NCI-H510A treated with DMSO at 0.1 percent for 48 hours (cell line): Measurements from ENCODE around the gene LEKR1.

ENCODE experiments used
- DNase-seq: peaks from one replicate; lab custom pipeline; 2025; lab: John Stamatoyannopoulos, UW

The LEKR1 gene

GRCh38 chr3:157081626-157082210, 255.6 kb downstream of the LEKR1 start:
- no peak for DNase-seq

DNA sequence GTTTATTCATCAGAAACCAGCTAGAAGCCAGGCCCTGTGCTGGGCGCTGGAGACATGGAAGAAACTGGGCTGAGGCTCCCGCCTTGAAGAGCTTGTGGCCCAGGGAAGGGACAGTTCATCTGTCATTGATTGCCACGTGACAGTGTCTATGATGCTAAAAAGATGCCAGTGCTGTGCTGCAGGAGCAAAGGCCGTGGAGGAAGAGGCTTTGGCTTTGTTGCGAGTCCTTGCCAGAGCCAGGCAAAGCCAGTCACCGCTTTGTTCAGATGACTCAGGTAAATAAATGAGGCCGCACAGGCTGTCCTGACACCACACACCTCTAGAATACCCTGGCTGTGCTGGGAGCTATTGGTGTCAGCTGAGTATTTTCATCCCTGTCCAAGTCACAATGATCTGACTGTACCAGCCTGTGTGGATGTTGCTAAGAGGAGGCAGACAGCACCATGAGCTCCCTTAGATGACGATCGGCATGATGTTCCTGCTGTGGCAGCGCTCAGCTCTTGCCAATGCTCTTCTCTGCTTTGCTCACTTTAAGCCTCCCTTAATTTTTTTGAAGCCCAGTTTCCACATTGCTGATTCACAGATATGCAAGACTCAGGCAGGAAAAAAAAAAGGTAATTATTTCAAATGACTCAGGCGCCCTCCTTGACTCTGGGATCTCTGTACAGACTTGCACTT, 256.3 kb downstream of the LEKR1 start:
- no peak for DNase-seq

GRCh38 chr3:157083824-157084223, 257.7 kb downstream of the LEKR1 start:
- no peak for DNase-seq

DNA sequence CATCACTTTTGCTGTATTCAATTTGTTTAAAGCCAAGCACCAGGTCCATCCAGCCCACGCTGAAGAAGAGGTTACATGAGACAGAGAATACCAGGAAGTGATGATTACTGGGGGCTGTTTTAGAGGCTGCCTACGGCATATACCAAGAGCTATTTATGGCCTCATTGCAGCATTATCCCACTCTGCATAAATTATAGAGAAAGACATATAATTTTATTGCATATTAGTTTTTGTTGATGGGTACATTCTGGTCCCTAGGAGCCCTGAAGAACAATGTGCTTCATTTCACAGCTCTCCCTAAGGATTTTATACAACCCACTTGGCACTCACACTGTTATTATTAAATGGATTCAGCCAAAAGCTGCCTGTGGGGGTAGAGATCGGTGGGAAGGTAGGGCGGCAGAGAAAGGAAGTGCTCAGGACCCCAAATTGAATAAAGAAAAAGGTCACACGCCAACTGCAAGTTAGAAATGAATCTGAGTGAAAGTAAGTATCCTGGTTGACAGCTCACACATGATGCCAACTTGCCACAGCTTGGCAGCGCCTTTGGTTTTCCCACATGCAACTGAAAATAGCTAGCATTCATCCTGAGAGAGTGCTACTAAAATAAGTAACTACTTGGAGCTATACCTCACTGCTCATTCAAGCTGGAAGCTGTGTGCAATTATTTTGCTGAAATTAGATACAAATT, 260.1 kb downstream of the LEKR1 start:
- no peak for DNase-seq

DNA sequence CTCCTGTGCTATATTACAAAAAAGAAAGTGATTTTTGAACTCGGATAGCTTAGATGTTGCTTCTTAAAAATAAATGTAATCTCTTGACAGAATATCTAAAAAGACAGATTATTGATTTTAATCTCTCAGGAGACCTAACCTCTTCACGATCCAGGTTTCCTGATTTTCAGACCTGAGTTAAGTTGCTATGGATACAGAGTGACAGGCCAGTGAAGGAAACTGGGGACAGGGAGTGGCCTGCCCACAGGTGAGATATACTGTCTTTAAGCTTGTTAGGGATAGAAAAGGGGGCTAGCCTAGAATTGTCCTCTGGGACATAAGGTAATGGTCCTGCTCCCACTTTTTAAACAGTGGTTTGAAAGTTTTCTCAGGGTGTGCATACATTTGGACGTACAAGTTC, 260.6 kb downstream of the LEKR1 start:
- no peak for DNase-seq

DNA sequence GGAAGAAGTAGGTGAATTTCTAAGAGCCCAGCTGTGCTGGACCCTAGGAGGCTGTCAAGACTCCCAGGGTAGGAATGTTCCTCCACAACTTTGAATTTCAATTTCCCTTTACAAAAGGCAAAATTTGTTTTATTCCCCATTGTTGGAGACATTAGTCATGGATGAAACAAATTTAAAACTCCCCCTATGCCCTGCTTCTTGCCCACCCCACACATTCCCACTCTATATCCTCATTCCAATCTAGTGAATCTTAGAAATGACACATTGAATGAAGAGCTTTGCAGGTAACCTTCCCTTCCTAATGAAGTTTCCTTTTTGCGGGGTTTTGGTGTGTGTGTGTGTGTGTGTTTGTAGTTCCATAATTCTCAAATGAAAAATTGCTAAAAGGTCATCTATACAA, 261.2 kb downstream of the LEKR1 start:
- DNase-seq, result no peak

GRCh38 chr3:157087780-157088600, 261.8 kb downstream of the LEKR1 start:
- no peak for DNase-seq

GRCh38 chr3:157088601-157089454, 262.7 kb downstream of the LEKR1 start:
- DNase-seq, result no peak

DNA sequence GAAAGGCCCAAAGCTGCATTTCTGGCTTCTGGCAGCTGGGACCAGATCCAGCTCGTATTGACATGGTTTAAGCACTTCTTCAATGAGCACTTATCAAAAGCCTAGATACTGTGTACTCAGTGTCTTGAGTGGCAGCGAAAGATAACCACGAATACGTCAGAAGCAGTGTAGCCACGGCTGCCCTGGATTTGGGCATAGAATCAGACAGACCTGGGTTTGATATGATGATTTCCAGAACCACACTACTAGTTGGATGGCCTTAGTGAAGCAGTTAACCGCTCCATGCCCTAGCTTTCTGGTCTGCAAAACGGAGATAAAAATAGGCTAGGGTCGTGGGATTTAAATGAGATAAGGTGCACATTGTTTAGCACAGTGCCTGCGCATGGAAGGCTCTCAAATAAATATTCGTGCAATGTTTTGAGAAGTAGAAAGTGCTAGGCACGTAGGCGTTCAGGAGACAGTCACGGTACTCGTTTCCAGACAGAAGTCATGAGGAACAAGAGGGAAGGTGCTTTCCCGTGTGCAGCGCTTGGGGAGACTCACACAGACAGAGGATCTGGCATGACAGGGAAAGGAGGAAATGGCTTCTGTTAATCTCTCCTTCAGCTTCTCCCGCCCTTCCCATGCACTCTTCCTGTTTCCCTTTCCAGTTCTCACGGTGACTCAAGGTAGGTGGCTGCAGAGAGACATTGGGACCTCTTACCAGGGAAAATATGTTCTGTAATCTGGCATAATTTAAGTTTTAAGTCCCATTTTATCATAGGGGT, 263.5 kb downstream of the LEKR1 start:
- no peak for DNase-seq

DNA sequence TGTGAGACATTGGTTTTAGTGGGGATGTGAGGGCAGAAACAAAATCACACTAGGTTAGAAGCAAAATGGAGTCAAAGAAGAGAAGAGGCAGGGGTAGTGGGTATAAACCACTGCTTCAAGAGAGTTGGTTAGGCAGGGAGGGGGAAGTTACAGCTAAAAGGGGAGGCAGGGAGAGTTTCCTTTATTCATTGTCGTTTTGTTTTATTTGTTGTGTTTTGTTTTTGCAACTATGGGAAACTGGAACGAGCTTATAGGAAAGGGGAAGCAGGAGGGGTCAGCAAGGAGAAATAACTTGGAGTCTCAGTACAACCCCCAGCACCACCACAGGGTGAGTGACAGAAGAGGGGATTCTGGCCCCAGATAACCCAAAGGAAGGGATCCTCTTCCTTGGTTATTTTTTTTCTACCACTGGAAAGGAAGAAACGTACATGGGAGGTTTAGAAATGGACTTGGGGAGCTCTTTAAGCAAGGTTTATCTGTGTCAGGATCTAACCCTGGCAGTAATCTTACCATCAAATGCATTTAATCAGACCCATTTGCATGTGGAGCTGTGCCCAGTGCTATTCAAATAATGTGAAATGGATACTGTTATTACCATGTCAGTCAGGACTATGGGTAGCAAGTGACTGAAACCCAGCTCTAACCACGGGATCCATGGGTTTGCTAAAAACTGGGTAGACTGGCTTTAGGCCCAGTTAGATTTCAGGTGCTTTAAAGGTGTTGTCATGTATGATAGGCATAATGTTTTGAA, 265.1 kb downstream of the LEKR1 start:
- no peak for DNase-seq

DNA sequence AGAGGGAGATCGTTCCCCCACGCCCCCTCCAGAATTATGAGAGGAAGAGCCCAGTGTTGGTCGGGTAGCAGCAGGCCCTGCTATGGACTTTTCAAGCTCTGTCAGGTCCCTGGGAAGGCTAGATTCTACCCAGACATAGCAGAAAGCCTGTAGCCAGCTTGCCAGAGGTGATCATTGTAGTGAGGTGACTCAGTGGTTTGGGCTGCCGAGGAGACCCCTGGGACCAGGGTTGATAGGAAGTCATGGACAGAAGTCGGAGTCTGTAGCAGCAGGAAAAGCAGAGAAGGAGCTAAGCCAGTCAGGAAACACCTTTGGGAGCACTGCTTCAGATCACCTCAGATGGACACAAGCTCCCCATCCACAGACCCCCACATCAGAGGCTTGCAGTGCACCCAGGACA, 266.1 kb downstream of the LEKR1 start:
- DNase-seq, result no peak

DNA sequence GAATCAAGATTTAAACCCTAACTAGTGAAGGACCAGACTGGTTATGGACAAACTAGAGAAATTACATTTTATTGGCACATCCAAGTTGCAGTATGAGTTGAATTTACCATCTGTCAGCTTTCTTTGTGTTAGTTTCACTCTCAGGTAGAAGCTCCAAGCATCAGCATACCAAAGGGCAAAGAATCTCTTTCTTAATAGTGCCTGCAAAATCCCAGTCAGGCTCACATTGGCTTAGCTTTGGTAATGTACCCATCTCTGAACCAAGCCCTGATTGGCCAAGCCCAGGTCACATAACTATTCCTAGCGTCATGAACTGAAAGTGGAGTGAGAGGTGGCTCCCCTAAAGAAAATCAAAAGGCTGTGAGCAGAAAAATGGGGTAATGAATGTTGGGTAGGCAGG, 266.9 kb downstream of the LEKR1 start:
- DNase-seq, result no peak

DNA sequence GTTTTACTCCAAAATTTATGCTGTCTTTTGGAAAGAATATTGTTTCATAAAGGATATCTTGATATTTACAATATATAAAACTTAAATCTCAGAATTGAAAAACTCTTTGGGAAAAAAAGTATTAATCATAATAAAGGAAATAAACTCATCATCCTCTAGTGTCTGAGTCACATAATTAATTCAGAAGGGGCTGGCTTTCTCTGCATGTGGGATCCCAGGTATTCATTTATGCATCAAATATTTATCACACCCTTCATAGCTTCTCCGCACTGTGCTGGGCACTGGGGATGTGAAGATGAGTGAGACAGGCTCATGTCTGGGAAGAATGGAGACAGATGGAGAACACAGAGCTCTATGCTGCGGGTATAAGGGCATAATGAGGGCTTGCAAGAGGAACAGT, 268.1 kb downstream of the LEKR1 start:
- DNase-seq, result no peak

- DNase-seq, result no peak
Observed at GRCh38 chr3:157094751-157095480, 268.8 kb downstream of the LEKR1 start.
